GM19438 (cell line): Measurements from ENCODE around the gene KRT6A.

ENCODE experiments used
- ATAC-seq: cut with Tn5 transposase; IDR thresholded peaks from one replicate; pipeline ENCODE4 v1.9.1; 2021; ENCODE audit warnings: low read depth; ENCODE audit not compliant: unreplicated experiment

KRT6A gene

GRCh38 chr12:52438305-52439301, 54.5 kb downstream of the KRT6A start:
- ATAC-seq, result no peak

- ATAC-seq, result no peak
Observed at GRCh38 chr12:52437508-52437907, 55.5 kb downstream of the KRT6A start.
